ENCODE measurements around the gene EPS8L3.
A peak's percentile ranks its signal among the peaks of the same experiment; 100 is the strongest.
"Not testable (repeated sequence)": the region's sequence is repeated elsewhere in the genome, so short reads cannot be mapped to it uniquely, and the experiment has no call there.

Gene EPS8L3

DNA sequence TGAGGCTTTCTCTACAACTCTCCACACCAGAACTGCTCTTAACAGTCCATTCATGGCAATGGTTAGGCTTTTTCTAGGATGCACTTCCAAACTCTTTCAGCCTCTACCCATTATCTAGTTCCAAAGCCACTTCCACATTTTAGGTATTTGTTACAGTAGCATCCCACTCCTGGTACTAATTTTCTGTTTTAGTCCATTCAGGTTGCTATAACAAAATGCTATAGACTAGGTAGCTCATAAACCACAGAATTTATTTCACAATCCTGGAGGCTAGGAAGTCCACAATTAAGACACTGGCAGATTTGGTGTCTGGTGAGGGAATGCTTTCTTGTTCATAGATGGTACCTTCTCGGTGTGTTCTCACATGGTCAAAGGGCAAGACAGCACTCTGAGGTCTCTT lies 17.3 kb upstream of the EPS8L3 start:
- DNase-seq (ENCODE audit: low read depth in 2 of 2): no peak

DNA sequence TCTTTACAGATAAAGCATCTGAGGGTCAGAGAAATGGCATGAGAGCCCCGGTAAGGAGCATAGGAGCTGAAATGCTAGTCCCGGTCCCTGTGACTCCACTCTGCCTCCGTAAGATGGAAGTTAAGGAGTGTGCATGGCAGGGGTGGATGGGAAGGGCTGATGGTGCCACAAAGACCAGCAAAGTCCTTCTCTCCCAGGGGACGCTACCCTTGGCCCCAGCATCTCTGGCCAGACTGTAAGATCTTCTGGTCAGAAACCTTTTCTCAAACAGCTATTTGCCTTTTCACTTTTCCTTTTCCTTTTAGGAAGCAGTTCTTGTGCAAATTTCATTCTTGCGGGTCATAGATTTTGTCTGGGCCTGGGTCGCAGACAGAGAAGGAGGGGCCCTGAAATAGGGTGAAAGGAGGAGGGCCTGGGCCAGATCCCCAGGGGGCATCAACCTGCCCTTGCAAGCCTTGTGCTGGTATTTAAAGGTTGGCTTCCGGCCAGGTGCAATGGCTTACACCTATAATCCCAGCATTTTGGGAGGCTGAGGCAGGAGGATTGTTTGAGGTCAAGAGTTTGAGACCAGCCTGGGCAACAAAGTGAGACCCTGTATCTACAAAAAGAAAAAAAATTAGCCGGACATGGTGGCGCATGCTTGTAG lies 14.4 kb upstream of the EPS8L3 start:
- no peak for DNase-seq (ENCODE audit: low read depth in 2 of 2)

DNA sequence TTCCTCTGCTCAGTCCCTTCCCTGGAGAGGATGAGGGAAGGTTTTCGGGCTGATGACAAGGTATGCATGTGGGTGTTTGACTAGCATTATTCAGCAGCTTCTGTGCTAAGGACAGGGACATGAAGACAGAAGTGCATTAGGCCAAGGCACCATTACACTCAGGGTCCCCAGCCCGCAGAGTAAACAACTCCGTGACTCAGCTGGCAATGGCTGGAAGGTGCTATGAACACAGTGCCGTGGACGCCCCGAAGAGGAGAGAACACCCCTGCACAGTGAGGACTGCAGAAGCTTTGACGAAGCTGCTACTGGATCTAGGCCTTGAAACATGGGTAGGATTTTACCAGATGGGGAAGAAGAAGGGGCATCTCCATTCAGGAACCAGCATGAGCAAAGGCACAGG lies 13.7 kb upstream of the EPS8L3 start:
- no peak for DNase-seq (ENCODE audit: low read depth in 2 of 2)

DNA sequence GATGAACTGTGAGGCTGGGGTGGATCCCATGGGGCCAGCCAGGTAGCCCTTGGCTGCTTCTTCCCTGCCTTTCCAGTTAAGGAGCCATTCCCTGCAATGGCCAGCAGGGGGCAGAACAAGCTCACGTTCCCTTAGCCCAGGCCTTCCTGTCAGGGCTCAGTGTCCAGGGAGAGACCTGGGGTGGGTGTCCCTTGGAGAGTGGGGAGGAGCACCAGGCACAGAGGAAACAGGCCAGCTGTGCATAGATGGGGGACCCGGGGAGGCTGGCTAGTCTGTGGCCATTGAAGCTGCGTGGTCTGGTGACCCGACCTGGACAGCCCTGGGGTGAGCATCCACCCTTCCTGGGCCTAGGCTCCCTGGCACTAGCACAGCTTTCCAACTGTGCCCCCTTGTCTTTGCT lies 13.2 kb upstream of the EPS8L3 start:
- peak; percentile 60 to 66 for DNase-seq (ENCODE audit: low read depth in 2 of 2)

DNA sequence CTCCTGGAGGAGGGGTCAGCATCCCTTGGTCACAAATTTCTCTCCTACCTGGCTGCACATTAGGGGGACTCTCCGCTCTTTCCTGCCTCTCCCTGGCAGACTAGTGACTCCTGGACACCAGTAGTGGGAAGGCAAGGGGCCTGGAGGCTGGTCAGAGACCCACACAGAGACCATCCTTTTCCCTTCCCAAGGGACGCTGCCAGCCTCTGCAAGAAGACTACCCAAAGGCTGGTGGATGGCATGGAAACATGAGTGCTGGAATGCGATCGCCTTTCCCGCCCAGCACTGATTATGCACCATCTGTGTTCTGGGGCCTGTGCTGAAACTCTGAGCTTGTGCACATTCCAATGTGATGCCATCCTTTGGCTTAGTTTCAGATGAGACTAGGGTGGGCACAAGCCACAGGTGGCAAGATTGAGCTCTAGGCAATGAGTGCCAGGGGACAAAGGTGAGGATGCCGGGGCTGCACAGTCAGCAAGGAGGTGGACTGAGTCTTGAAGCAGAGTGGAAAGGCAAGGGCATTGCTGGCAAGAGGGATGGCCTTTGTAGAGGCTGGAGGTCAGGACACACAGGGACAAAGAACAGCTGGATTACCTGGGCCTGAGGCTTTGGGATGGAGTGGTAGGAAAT lies 12.6 kb upstream of the EPS8L3 start:
- no peak for DNase-seq (ENCODE audit: low read depth in 2 of 2)

DNA sequence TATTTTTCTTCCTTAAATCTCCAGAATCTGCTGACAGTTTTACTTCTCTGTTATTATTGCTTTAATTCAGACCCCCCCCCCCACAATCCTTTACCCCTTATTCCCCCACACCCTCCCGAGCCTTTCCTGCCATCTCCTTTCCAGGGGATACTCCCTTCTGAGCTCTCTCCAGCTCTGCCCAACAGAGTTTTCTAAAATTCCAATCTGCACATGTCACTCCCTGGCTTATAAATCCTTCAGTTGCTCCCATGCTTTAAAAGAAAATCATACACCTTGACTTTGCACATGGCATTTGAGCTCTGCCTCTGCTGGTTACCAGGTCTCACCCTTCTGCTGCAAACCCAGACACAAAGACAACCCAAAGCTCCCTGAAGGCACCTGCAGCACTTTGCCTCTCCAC lies 11.7 kb upstream of the EPS8L3 start:
- no peak for DNase-seq (ENCODE audit: low read depth in 2 of 2)

DNA sequence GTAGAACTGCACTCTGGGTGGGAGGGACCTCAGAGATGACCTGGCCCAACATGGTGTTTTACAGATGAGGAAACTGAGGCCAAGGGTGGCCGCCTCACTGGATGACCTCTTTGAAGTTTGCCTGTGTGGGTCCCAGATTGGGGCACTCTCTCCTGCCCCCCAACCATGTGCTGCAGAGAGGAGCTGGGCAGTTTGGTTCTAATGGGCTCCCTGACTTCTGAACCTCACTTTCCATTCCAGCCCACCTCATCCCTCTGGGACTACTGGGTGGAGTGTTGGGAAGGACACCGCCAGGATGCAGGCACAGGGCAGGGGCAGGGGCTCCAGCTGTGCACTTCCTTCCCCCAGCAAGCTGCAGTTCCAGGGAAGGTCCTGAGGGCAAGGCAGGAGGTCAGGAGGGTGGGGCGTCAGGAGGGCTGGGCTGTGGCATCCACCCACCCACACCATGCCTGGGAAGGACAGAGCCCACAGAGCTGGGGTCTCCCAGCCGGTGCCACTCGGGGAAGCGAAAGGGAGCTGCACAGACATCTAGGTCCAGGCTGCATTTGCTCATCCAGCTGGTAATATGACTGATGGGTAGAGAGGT lies 10.3 kb upstream of the EPS8L3 start:
- DNase-seq (ENCODE audit: low read depth in 2 of 2): no peak

DNA sequence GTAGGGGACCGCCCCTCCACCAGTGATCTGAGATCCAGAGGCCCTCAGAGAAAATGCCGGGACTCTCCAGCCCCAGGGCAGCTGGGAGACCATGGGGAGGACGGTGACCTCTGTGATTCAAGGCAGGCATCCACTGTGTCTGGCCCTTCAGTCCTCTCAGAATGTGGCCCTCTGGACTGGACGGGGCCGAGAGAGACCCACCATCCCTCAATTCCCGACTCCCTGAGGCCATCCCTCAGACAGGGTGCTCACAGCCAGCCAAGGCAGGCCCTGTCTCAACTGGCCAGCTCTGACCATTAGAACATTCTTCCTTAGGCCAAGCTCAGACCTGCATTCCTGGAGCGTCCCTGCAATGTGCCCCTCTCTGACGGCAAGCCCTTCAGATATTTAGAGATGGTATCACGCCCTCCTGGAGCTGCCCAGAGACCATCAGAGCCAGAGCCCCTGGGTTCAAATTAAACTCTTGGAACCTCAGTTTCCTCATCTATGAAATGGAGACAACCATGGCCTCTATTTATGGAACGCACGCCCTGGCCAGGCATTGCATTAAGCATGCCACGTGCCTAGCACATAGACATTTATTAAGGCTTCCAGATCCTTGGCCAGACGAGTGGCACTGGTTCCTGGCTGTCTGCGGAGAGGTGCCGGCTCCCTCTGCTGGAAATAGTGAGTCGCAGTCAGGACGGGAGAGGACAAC lies 9.6 kb upstream of the EPS8L3 start:
- DNase-seq (ENCODE audit: low read depth in 2 of 2): peak; percentile 40 to 46

DNA sequence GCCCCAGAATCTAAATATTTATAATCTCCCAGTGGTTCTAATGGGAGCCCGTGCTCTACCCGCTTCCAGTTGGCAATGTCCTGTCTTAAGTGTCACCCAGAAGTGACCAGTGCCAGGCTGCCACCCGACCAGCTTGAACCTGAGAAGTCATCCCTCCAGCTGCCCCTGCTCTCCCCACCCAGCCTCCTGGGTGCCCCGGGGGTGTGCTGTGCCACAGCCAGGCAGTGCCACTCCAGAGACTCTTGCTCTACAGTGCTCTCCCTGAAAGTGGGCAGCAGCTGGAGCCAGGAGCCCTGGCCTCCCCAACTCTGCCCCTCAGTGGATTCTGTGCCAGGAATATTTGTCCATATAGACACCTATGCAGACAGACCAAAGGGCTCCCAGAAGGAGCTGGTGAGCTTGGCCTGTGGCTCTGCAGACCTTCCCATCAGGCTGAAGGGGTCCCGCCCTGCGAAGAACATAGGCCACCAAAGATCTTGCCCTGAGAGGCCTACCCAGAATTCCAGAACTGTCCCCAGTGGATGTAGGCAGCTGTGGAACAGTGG lies 9.0 kb upstream of the EPS8L3 start:
- no peak for DNase-seq (ENCODE audit: low read depth in 2 of 2)

DNA sequence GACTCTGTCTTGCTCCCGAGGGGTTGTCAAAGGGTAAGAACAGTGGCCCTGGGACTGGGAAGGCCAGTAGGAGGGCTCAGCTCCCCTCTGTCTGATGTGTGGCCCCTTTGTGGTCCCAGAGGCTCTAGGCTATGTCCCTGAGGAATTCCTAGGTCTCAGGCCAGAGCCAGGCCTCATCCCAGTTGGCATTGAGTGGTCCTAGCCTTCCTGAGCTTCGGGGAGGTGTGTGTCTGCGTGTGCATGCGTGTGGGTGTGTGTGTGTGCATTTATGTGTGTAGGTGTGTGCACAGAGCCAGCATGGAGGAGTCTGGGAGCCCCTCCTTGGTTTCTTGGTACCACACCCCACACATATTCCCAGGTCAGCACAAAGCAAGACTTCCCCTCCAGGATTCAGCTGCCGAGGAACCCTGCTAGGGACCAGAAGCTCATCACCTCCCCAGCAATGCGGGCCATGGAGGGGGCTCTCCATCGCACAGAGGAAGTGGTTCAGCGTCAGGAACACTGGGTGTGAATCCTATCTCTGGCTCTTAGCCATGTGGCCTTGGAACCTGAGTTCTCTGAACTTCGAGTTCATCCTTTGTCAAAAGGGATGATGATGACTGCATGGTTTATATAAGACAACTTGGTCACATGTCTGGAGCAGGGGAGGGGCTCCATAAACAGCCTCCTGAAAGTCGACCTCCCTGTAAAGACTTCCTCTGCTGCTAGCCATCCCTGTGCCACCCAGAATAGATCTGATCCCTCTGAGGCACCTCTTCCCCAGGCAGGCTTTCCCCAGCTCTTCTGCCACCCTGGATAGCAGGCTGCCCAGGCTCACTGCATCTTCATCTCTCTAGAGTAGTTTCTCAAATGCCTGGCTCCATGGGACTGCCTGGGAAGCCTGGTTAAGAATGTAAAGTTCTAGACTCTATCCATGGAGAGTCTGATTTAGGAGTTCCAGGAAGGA lies 8.3 kb upstream of the EPS8L3 start:
- DNase-seq (ENCODE audit: low read depth in 2 of 2): no peak

DNA sequence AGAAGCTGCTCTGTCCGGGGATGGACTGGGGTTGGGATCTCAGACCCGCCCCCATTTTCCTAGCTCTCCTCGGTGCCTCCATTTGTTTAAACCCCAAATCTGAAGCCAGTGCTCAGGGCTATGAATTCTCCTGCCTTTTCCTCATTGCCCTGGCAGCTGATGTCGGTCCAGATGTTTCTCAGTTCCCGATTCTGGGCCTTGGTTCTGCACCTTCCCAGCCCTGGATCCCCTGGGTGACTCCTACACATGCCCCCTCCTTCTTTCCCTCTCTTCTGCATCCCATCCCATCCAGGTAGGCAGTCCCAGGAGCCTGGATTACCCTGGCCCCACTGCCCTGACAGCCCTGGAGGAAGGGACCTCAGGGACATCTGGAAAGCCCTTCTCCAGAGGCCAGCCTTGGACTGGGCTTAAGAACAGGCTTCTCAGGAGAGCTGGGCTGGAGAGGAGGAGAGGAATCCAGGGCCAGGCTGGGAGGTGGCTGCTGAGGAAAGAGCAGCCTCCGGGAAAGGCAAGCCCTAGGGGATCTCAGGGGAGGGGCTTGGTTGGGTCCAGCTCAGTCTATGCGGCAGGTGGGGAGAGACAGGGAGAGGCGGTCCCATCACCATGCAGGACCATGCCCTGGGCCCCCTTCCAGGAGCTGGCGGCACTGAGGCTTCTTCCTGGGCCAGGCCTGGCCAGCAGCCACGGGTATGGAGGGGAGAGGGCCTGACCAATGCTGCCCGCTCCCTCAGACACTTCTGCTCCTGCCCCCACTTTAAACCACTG lies 6.8 kb upstream of the EPS8L3 start:
- DNase-seq (ENCODE audit: low read depth in 2 of 2): no peak

DNA sequence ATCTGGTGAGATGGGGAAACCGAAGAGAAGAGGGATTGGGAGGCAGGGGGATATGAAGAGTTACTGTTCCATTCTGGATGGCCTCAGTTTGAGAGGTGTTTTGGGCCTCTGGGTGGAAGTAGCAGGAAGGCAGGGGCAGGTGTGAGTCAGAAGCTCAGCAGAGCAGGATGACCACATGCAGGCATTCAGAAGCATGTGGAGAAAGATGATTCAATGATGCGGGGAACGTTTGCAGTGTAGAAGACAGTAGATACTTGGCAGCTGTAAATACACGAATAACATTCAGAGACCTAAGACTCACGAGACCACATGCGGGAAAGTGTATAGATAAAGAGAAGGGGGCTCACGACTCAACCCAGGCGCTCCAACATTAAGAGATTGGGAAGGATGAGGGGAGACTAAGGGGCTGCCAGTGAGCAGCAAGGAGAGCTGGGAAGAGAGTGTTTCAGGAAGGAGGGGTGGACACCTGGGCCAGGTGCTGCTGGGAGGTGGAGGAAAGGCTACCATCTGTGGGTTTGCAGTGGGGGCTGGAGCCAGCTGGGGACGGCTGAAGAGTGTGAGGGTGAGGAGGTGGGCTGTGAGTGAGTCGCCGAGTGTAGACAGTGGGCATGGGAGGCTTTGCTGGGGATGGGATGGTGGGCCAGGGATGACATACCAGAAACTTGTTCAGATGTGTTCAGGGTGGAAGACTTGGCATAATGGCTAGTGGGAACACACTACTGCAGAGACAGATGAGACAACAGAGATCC lies 5.8 kb upstream of the EPS8L3 start:
- no peak for DNase-seq (ENCODE audit: low read depth in 2 of 2)

DNA sequence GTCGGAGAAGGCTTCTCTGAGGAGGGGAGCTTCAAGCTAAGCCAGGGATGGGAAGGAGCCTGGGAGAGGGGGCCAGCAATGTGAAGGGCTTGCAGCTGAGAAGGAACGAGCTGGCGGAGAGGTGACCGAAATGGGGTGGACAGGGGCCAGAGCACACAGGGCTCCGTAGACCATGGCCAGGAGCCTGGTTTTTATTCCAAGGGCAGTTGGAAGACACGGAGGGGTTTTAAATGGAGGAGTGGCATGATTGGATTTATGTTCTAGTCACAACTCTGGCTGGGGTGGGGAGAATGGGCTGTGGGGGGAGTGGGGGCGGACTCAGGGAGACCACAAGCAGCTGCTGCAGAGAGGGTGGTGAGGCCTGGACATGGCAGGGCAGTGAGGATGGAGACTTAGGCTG lies 5.1 kb upstream of the EPS8L3 start:
- no peak for DNase-seq (ENCODE audit: low read depth in 2 of 2)

DNA sequence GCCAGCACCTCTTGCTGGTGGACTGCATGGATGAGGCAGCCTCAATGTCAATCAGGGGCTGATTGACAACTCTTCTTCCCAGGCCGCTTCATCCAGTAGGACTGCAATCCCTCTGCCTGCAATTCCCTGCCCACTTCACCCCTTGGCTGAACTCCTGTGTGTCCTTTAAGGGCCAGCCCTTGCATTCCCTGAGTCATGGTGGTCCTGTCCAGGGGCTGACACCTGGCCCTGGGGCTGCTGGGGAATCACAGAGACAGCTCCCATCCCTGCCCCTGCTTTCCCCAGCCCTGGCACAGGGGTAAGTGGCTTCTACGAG lies 4.6 kb upstream of the EPS8L3 start:
- DNase-seq (ENCODE audit: low read depth in 2 of 2): no peak

DNA sequence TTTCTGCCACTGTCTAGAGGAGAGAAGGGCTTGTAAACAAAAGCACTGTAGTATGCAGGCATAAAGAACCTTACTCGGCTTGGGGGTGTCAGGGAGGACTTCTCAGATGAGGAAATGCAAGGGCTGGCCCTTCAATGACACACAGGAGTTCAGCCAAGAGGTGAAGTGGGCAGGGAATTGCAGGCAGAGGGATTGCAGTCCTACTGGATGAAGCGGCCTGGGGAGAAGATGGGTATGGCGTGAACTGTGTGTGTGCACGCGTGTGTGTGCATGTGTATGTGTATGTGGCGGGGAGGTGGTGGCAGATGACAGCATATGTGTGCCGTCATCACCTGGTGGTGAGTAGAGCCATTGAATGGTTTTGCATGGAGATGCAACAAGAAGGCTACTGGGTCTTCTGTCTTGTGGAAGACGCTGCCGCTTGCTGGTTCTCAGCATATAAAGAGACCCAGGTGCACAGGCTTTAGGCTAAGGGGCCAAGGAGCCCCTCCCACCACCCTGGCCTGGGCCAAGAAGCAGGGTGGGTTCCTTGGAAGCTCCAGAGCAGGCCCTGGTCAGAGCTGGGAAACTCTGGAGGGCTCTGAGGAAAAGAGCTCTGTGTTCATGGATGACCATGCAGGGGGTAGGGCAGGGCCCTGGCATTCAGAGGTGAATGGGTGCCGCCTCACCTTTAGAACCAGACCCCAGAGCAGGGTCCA lies 4.1 kb upstream of the EPS8L3 start:
- DNase-seq (ENCODE audit: low read depth in 2 of 2): no peak

DNA sequence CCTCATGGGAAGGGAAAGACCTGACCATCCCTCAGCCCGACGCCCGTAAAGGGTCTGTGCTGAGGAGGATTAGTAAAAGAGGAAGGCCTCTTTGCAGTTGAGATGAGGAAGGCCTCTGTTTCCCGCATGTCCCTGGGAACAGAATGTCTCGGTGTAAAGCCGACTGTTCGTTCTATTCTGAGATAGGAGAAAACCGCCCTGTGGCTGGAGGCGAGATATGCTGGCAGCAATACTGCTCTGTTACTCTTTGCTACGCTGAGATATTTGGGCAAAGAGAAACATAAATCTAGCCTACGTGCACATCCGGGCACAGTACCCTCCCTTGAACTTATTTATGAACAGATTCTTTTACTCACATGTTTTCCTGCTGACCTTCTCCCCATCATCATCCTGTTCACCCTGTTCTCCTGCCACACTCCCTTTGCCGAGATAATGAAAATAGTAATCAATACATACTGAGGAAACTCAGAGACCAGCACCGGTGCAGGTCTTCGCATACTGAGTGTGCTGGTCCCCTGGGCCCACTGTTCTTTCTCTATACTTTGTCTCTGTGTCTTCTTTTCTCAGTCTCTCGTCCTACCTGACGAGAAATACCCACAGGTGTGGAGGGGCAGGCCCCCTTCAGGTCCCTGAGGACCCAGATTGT lies 3.4 kb upstream of the EPS8L3 start:
- not testable (repeated sequence) for DNase-seq (ENCODE audit: low read depth in 2 of 2)

DNA sequence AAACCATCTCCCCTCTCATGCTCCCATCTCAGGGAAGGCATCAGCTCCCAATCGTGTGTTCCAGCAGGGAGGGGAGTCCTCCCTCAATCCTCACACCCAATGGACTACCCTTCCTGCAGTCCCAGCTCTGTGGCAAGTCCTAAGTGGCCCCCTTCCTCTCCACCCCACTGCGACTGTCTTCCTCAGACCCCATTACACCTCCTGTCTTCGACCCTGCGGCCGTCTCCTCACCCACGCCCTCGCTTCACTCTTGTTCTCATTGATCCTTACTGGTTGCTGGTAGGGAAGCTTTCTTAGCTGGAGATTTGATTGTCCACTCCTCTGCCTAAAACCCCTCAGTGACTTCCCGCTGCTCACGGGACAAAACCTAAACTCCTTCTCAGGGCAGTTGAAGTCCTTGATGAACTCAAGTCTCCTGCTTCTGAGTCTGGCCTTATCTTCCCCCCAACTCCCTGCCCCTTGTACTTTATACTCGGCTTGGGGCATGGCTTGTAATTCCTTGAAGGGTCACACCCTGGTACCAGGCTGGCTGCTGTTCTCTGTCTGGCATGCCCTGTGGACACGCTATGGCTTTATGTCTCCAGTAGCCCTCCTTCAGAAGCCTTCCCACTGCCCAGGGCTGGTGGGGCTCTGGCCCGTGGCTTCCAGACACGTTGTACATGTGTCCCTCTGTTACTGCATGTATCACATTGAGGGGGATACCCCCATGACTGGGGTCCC lies 2.3 kb upstream of the EPS8L3 start:
- no peak for DNase-seq (ENCODE audit: low read depth in 2 of 2)

DNA sequence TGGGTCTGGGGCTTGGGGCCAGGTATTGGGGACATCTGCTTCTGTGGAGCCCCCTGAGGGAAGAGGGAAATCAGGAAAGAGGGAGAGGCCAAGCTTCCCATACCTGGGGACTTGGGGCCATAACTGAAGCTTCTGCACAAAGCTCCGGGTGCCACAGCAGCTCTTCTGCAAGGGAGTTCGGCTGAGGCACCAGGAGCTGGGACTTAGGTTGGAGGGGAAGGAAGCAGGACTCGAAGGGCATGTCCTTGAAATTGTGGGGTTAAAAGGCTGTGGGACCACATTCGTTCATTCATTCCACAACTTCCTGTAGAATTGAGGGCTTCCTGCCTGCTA lies 1.7 kb upstream of the EPS8L3 start:
- no peak for DNase-seq (ENCODE audit: low read depth in 2 of 2)

Measured in stimulated activated CD8-positive, alpha-beta memory T cell treated with anti-CD3 and anti-CD28 coated beads, Interleukin-2, amount 100 ng/mL, for 48 hours (primary cell).